HK-2 (cell line): ENCODE data around the gene TCF3.

Experiments
- DNase-seq: peaks from one replicate; pipeline ENCODE4 v3.0.0-alpha.2; 2018; ENCODE audit not compliant: unreplicated experiment

The TCF3 gene

GRCh38 chr19:1580957-1581356 is 71.5 kb downstream of the TCF3 start:
- no peak for DNase-seq

- no peak for DNase-seq
These were observed 72.0 kb downstream of the TCF3 start for GRCh38 chr19:1580382-1580781.

- no peak for DNase-seq
These were observed 73.2 kb downstream of the TCF3 start for GRCh38 chr19:1579222-1579621.

GRCh38 chr19:1577929-1578618 is 74.3 kb downstream of the TCF3 start:
- DNase-seq: no peak

GRCh38 chr19:1577090-1577928 is 75.1 kb downstream of the TCF3 start:
- DNase-seq: no peak

- no peak for DNase-seq
These were observed 75.9 kb downstream of the TCF3 start for GRCh38 chr19:1576242-1577089.

- DNase-seq: no peak
These were observed 76.8 kb downstream of the TCF3 start for GRCh38 chr19:1575323-1576241.

GRCh38 chr19:1574354-1575136 is 77.9 kb downstream of the TCF3 start:
- no peak for DNase-seq

- DNase-seq: no peak
These were observed 79.6 kb downstream of the TCF3 start for GRCh38 chr19:1572795-1573194.

GRCh38 chr19:1571358-1571757 is 81.1 kb downstream of the TCF3 start:
- no peak for DNase-seq

GRCh38 chr19:1570836-1571235 is 81.6 kb downstream of the TCF3 start:
- no peak for DNase-seq

GRCh38 chr19:1569997-1570396 is 82.4 kb downstream of the TCF3 start:
- no peak for DNase-seq

- peak; percentile 64 for DNase-seq
These were observed 83.9 kb downstream of the TCF3 start, which contains the start of gene MEX3D for GRCh38 chr19:1568320-1569019. Gene MEX3D (minus strand): TSS chr19:1568325. CDS start chr19:1568058, 267 bp downstream.

GRCh38 chr19:1567848-1568227 is 84.6 kb downstream of the TCF3 start:
- DNase-seq: no peak

GRCh38 chr19:1567116-1567847 is 85.1 kb downstream of the TCF3 start:
- peak; percentile 38 for DNase-seq

- DNase-seq: peak; percentile 83
These were observed 85.9 kb downstream of the TCF3 start for GRCh38 chr19:1566392-1567115.

GRCh38 chr19:1563251-1563650 is 89.2 kb downstream of the TCF3 start:
- no peak for DNase-seq

GRCh38 chr19:1561236-1561842 is 91.1 kb downstream of the TCF3 start:
- DNase-seq: no peak
